ENCODE data around the gene ZFTA.

- no peak for TF ChIP-seq CTCF (IDR thresholded peaks at IDR 0.05)
- no peak for TF ChIP-seq POLR2A (IDR thresholded peaks at IDR 0.05)
Measured at GRCh38 chr11:63800921-63801320, 32.3 kb upstream of the ZFTA start.
